ENCODE measurements around the gene RSAD1.
"Not testable (repeated sequence)": the region's sequence is repeated elsewhere in the genome, so short reads cannot be mapped to it uniquely, and the experiment has no call there.

The RSAD1 gene

GRCh38 chr17:50458701-50459676 lies 19.7 kb upstream of the RSAD1 start:
- peak; percentile 90 for DNase-seq

- no peak for DNase-seq
These were observed 18.9 kb upstream of the RSAD1 start for GRCh38 chr17:50459756-50460155.

GRCh38 chr17:50460831-50461526 lies 17.7 kb upstream of the RSAD1 start:
- DNase-seq: no peak

- DNase-seq: no peak
These were observed 17.0 kb upstream of the RSAD1 start for GRCh38 chr17:50461550-50462132.

GRCh38 chr17:50462446-50462845 lies 16.2 kb upstream of the RSAD1 start:
- DNase-seq: no peak

- DNase-seq: no peak
These were observed 14.5 kb upstream of the RSAD1 start for GRCh38 chr17:50464121-50464520.

- DNase-seq: no peak
These were observed 13.9 kb upstream of the RSAD1 start for GRCh38 chr17:50464736-50465135.

- no peak for DNase-seq
These were observed 13.5 kb upstream of the RSAD1 start for GRCh38 chr17:50465171-50465570.

- no peak for DNase-seq
These were observed 13.0 kb upstream of the RSAD1 start for GRCh38 chr17:50465635-50466034.

GRCh38 chr17:50466371-50467113 lies 12.1 kb upstream of the RSAD1 start:
- peak; percentile 68 for DNase-seq

GRCh38 chr17:50467114-50467854 lies 11.4 kb upstream of the RSAD1 start:
- no peak for DNase-seq

- no peak for DNase-seq
These were observed 10.8 kb upstream of the RSAD1 start for GRCh38 chr17:50467855-50468303.

GRCh38 chr17:50468304-50469207 lies 10.1 kb upstream of the RSAD1 start, which contains the start of gene CHAD:
TSS of gene CHAD (minus strand) at chr17:50468880. CDS start at chr17:50468813, 67 bp downstream.
- DNase-seq: no peak

- no peak for DNase-seq
These were observed 9.5 kb upstream of the RSAD1 start for GRCh38 chr17:50469208-50469605.

GRCh38 chr17:50469671-50470305 lies 8.9 kb upstream of the RSAD1 start:
- DNase-seq: no peak

GRCh38 chr17:50470426-50470825 lies 8.2 kb upstream of the RSAD1 start:
- no peak for DNase-seq

- no peak for DNase-seq
These were observed 7.4 kb upstream of the RSAD1 start for GRCh38 chr17:50471009-50471905.

- DNase-seq: no peak
These were observed 6.4 kb upstream of the RSAD1 start for GRCh38 chr17:50472286-50472685.

GRCh38 chr17:50472761-50473161 lies 5.9 kb upstream of the RSAD1 start:
- DNase-seq: not testable (repeated sequence)
